ENCODE data around the gene NOVA2.

NOVA2 gene

GRCh38 chr19:45973553-45974338 is at the start of gene NOVA2:
NOVA2 (minus strand) TSS chr19:45973865; CDS start chr19:45973351, 514 bp downstream.
- DNase-seq, result no peak

DNA sequence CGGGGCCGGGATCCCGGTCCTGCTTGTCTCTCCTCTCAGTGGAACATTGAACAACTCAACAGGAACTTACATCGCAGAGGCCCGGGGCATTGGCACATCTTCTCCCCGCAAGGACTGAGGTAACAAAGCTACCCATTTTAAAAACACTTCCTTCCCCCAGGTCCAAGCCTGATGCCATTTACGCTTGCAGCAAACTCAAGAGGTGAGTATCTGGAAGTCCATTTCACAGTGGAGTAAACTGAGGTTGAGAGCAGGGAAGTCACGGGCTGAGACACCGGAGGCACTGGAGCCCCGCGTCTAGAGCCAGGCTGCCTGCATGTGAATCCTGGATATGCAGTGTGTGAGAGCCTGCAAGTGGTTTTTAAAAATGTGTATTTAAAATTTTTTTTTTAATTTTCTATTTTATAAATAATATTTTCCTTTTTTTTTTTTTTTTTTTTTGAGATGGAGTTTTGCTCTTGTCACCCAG is 49.7 kb upstream of the NOVA2 start:
- no peak for DNase-seq

- no peak for DNase-seq
These were observed 49.0 kb upstream of the NOVA2 start, which contains the start of gene PGLYRP1 for GRCh38 chr19:46022431-46023310. PGLYRP1 (minus strand) TSS chr19:46023053; CDS start chr19:46023021, 32 bp downstream.

DNA sequence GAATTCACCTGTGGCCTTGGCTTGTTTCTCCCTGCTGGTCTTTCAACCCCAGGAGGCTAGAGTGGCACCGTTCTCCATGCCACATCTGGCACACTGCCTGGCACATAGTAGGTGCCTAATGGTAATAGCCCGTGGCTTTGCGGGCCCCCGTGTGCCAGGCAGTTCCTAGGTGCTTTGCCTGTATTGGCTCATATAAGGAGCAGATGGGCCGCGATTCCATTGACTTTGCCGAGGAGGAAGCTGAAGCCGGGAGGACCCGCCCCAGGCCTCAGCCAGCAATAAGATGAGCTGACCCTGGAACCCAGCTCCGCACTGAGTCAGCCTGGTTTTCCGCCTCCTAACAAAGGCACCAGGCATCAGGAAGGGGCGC is 48.4 kb upstream of the NOVA2 start:
- no peak for DNase-seq

DNA sequence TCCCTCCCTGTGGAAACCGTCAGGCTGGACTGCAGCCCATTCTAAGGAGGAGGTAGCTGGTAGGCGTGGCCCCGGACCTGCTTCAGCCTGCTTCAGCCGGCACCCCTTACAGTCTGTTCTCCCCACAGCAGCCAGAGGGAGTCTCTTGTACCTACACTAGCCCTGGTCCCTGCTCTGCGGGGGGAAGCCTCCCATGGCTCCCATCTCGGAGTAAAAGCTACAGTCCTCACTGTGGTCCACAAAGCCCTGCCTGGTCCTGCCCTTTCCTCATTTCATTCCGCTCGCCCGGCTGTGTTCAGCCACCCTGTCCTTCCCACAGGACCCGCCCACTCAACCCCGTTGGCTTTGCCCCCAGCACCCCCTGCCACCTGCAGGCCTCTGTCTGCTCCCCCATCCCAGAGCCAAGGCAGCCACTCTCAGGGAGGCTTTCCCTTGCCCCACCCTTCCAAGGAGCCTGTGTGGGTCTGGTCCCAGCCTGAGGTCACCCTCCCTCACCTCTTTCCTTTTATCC is 47.9 kb upstream of the NOVA2 start:
- DNase-seq, result no peak

- no peak for DNase-seq
These were observed 47.1 kb upstream of the NOVA2 start for GRCh38 chr19:46020819-46021125.

DNA sequence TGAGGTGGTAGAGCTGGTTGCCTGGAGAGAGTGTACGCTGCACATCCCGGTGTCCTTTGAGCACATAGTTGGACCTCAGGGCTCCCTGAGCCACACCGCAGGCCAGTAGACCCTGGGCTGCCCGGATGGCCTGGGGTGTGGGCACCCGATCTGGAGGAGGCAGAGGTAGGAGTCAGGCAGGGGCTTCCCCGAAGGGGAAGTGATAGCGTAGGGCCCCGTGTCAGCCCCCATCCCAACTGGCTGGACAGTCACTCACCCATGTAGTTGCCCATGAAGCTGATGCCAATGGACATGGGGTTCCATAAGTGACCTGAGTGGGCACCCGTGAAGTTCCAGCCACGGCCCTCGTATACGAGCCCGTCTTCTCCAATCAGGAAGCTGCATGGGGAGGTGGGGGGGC is 45.6 kb upstream of the NOVA2 start:
- no peak for DNase-seq

DNA sequence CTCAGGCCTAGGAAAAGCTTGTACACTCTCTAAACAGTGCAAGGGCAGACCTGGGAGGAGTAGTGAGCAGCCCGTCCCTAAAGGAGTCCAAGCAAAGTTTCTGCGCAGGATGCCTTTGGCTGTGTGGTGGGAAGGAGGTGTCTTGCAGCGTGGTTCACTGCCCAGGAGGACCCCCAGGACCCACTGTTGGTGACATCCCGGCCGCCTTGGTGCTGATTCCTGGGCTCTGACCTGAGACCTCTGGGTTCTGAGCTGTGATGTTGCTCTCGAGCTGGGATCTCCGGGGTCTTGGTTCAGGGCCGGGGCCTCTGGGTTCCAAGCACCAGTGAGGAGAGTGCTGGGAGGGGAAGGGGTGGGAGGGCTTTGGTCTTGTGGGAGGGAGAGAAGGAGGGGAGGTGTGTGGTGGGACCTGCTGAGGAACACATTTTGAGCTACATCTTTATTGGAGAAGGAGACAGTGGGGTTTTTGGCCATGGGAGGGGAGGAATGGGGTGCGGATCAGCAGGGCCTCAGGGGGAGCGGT is 45.1 kb upstream of the NOVA2 start:
- no peak for DNase-seq

DNA sequence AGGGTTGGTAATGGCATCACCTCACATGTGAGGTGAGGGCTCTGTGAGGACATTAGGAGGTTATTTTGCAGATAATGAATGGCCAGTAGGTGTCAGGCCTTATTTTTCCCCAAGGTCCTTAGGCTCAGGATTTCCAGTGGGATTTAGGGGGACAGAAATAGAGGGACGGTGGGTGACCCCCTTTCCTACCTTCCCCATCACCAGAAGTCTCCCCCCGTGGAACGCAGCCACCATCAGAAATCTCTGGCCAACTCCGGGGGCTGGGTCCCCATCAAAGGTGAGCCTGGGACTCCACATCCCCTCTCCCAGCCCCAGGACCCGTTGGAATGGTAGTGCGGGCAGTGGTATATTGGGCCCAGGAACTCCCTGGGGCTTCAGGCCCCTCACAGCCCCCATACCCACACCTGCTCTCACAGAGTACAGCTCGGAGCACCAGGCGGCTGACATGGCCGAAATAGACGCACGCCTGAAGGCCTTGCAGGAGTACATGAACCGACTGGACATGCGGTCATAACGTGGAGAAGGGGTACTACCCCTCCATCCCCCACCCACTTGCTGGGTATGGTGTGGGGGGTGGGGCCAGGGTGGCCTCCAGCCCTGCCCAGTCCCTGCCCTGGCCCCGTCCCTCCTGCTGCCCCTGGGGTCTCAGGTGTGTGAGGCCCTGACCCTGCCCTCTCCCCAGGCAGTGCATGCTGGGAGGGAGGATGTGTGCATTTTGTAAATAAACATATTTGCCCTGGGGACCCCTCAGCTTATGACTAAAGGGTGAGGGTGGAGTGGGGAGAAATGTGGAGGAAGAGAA is 44.4 kb upstream of the NOVA2 start:
- DNase-seq, result no peak

GRCh38 chr19:46017095-46017429 is 43.4 kb upstream of the NOVA2 start:
- DNase-seq, result no peak

GRCh38 chr19:46016426-46017094 is 42.9 kb upstream of the NOVA2 start:
- peak; percentile 45 to 53 for DNase-seq

GRCh38 chr19:46015687-46016425 is 42.2 kb upstream of the NOVA2 start:
- DNase-seq, result no peak

- no peak for DNase-seq
These were observed 41.4 kb upstream of the NOVA2 start for GRCh38 chr19:46014941-46015686.

DNA sequence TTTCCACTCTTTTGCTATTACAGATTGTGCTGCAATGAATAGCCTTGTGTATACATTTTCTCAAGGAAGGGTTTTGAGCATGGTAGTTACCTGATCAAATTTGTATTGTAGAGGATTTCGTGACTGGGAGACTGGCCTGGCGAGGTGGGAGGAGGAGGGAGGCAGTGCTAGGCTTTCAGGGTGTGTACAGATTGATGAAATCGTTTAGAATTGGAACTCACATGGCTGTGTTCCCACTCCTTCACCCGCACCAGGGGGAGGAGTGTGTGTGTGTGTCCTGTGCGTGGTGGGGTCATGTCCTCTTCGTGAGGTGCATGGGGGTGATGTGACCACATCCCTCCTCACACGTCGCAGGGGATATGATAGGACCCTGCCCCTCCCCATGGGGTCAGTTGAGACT is 40.9 kb upstream of the NOVA2 start:
- DNase-seq, result no peak

GRCh38 chr19:46009530-46010510 is 36.2 kb upstream of the NOVA2 start:
- DNase-seq, result peak; percentile 58 to 74

DNA sequence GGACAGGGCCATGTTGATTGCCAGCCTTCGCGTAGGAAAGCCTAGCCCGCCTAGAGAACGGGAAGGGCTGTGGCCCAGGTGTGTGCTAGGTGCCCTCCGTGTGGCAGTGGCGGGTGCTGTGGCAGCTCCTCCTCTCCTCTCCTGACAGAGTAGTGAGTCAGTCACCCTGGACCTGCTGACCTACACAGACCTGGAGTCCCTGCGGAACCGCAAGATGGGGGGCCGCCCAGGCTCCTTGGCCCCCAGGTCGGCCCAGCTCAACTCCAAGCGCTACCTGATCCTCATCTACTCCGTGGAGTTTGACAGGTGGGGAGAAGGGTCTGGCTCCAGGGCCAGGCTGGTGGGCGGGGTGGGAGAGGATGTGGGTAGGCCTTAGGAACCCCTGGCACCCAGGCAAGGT is 32.7 kb upstream of the NOVA2 start:
- DNase-seq, result no peak

DNA sequence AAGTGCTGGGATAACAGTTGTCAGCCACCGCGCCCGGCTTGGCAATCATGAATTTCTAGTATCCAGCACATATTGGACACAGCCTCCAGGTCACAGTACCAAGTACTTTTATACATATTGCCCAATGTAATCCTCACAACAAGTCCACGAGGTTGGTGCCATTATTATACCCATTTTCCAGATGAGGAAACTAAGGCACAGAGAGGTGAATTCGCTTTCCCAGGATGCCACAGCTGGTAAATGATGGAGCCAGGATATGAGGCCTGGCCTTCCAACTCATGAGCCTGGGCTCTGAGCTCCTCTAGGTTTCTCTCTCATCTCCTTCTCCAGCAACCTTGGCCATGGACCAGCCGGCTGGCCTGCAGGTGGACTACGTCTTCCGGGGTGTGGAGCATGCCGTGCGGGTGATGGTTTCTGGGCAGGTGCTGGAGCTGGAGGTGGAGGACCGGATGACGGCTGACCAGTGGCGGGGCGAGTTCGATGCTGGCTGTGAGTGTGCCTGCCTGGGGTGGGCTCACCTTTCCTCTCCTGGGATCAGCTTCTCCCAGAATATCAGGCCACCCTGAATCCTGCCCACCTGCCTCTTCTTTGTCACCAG is 29.1 kb upstream of the NOVA2 start:
- no peak for DNase-seq

DNA sequence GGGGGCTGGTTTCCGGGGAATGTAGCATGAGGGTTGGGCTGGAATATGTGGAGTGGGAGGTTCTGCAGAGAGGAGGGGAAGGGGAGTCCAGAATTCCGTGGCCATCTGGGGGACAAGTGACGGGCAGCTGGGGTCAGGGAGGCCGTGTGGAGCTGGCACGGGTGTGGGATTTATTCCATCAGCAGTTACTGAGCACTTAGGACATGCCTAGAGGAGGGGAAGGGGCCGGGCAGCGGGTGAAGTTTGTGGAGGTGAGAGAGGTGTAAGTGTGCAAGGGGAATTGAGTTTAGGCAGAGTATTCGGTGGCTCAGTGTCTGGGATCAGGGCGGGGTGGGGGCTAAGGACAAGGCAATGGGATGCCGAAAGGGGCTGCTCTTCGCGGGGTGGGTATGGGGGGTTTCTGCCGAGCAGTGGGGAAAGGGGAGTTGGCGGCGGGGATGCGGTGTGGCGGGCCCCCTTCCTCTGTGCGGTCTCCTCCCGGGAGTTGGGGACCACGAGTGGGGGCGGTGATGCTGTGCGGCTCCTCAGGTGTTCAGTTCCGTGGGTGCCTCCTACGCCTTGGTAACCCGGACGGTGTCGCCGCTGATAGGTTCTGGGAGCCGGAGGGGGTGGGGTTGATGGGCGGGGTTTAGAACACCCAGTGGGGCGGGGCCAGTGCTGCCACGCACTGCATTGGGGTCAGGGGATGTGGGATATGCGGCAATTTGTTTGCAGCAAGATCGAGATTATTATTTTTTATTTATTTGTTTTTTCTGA is 27.0 kb upstream of the NOVA2 start:
- DNase-seq, result no peak

Measured in Kasumi-1 (cell line).